NT2/D1 (cell line): ENCODE results near the gene AGBL4.

Experiments
- DNase-seq: peaks from one replicate; pipeline ENCODE4 v3.0.0-alpha.2; 2011; ENCODE audit warnings: low read depth, low spot score
- H3K27me3 ChIP-seq: 2 replicates; pipeline ENCODE4 v1.6.0; 2011; ENCODE audit warnings: mild to moderate bottlenecking; ENCODE audit not compliant: insufficient read length, insufficient read depth
- H3K36me3 ChIP-seq: 2 replicates; pipeline ENCODE4 v1.6.1; 2011; ENCODE audit warnings: mild to moderate bottlenecking, low read length, mixed read lengths; ENCODE audit not compliant: insufficient read depth, insufficient read length
- H3K4me1 ChIP-seq: 2 replicates; pipeline ENCODE4 v1.5.1; 2011; ENCODE audit not compliant: insufficient read depth, insufficient read length
- H3K4me3 ChIP-seq: 2 replicates; pipeline ENCODE4 v1.5.1; 2011; ENCODE audit warnings: low read depth; ENCODE audit not compliant: insufficient read length
- H3K9ac ChIP-seq: 2 replicates; pipeline ENCODE4 v1.6.0; 2011; ENCODE audit warnings: low read depth; ENCODE audit not compliant: insufficient read length
- H3K9me3 ChIP-seq: 2 replicates; pipeline ENCODE4 v1.5.1; 2011; ENCODE audit warnings: mild to moderate bottlenecking, low read length; ENCODE audit not compliant: insufficient read depth
- SUZ12 ChIP-seq: IDR thresholded peaks from 2 replicates; pipeline ENCODE4 v1.6.1; 2011; ENCODE audit not compliant: insufficient read length, insufficient read depth; ENCODE audit errors: extremely low read depth
- YY1 ChIP-seq: IDR thresholded peaks from 2 replicates; pipeline ENCODE4 v1.6.1; 2011; ENCODE audit not compliant: insufficient read length, insufficient read depth
- ZNF274 ChIP-seq: IDR thresholded peaks from 2 replicates; pipeline ENCODE4 v1.6.1; 2011; ENCODE audit warnings: mild to moderate bottlenecking, low read depth, low read length

The AGBL4 gene

GRCh38 chr1:48677306-48678287 is 1346.2 kb downstream of the AGBL4 start:
- H3K9ac ChIP-seq: no peak overlapping the region
- H3K4me3 ChIP-seq: no peak overlapping the region
- no peaks in the 10 kb centered on the region for H3K36me3 ChIP-seq
- TF ChIP-seq YY1 (no peak), SUZ12 (no peak), ZNF274 (no peak)
- H3K4me1 ChIP-seq: peaks cover 11% of the 10 kb centered on the region
- no peaks in the 10 kb centered on the region for H3K9me3 ChIP-seq
- H3K27me3 ChIP-seq: no peaks in the 10 kb centered on the region
- DNase-seq: peak; percentile 68

GRCh38 chr1:48676822-48677221 is 1346.9 kb downstream of the AGBL4 start:
- H3K4me1 ChIP-seq: peaks cover 9% of the 10 kb centered on the region
- no peaks in the 10 kb centered on the region for H3K27me3 ChIP-seq
- no peaks in the 10 kb centered on the region for H3K9me3 ChIP-seq
- H3K36me3 ChIP-seq: no peaks in the 10 kb centered on the region
- no peak for TF ChIP-seq YY1
- no peak for TF ChIP-seq SUZ12
- no peak for TF ChIP-seq ZNF274
- DNase-seq: no peak
- no peak overlapping the region for H3K4me3 ChIP-seq
- no peak overlapping the region for H3K9ac ChIP-seq

GRCh38 chr1:48676376-48676775 is 1347.4 kb downstream of the AGBL4 start:
- peaks cover 6% of the 10 kb centered on the region for H3K4me1 ChIP-seq

GRCh38 chr1:48675251-48675650 is 1348.5 kb downstream of the AGBL4 start:
- Histone ChIP-seq H3K4me1 (peaks cover 6% of the 10 kb centered on the region), H3K36me3 (no peaks in the 10 kb centered on the region), H3K9ac (no peak overlapping the region), H3K4me3 (no peak overlapping the region), H3K9me3 (no peaks in the 10 kb centered on the region), H3K27me3 (no peaks in the 10 kb centered on the region)
- TF ChIP-seq YY1 (no peak), SUZ12 (no peak), ZNF274 (no peak)
- DNase-seq: no peak

More at GRCh38 chr1:48676376-48676775, 1347.4 kb downstream of the AGBL4 start:
- TF ChIP-seq SUZ12: no peak
- no peak for TF ChIP-seq ZNF274
- H3K36me3 ChIP-seq: no peaks in the 10 kb centered on the region
- no peaks in the 10 kb centered on the region for H3K27me3 ChIP-seq
- no peak for DNase-seq
- no peak overlapping the region for H3K4me3 ChIP-seq
- H3K9ac ChIP-seq: no peak overlapping the region
- no peaks in the 10 kb centered on the region for H3K9me3 ChIP-seq

- DNase-seq: no peak
- Histone ChIP-seq H3K36me3 (no peaks in the 10 kb centered on the region), H3K9ac (no peak overlapping the region), H3K9me3 (no peaks in the 10 kb centered on the region), H3K27me3 (no peaks in the 10 kb centered on the region), H3K4me1 (peaks cover 6% of the 10 kb centered on the region), H3K4me3 (no peak overlapping the region)
- TF ChIP-seq SUZ12 (no peak), ZNF274 (no peak), YY1 (no peak)
These were observed 1349.1 kb downstream of the AGBL4 start for GRCh38 chr1:48674641-48675040.

GRCh38 chr1:48673332-48674105 is 1350.2 kb downstream of the AGBL4 start:
- Histone ChIP-seq H3K27me3 (no peaks in the 10 kb centered on the region), H3K9ac (no peak overlapping the region), H3K4me3 (no peak overlapping the region), H3K36me3 (no peaks in the 10 kb centered on the region), H3K9me3 (no peaks in the 10 kb centered on the region), H3K4me1 (peaks cover 6% of the 10 kb centered on the region)
- DNase-seq: no peak
- TF ChIP-seq ZNF274 (no peak), SUZ12 (no peak), YY1 (no peak)

GRCh38 chr1:48671578-48671977 is 1352.2 kb downstream of the AGBL4 start:
- DNase-seq: no peak
- H3K9me3 ChIP-seq: no peaks in the 10 kb centered on the region
- no peaks in the 10 kb centered on the region for H3K27me3 ChIP-seq
- no peak overlapping the region for H3K4me3 ChIP-seq
- no peaks in the 10 kb centered on the region for H3K36me3 ChIP-seq
- no peak overlapping the region for H3K9ac ChIP-seq
- peaks cover 8% of the 10 kb centered on the region for H3K4me1 ChIP-seq
- TF ChIP-seq ZNF274: no peak
- no peak for TF ChIP-seq SUZ12
- no peak for TF ChIP-seq YY1
